ENCODE results near the gene LAMA3.

The LAMA3 gene

GRCh38 chr18:23879126-23879525 is 189.9 kb downstream of the LAMA3 start:
- DNase-seq (ENCODE audit: low read depth), result no peak
- H3K4me3 ChIP-seq (ENCODE audit: low read length), result no peak overlapping the region
- no peak for TF ChIP-seq CTCF (conservative IDR thresholded peaks at IDR 0.05; ENCODE audit: low read depth, low read length)

- TF ChIP-seq CTCF (conservative IDR thresholded peaks at IDR 0.05; ENCODE audit: low read depth, low read length), result no peak
- no peak overlapping the region for H3K4me3 ChIP-seq (ENCODE audit: low read length)
- no peak for DNase-seq (ENCODE audit: low read depth)
These were observed 190.3 kb downstream of the LAMA3 start for GRCh38 chr18:23879544-23879943.

GRCh38 chr18:23879966-23880565 is 190.8 kb downstream of the LAMA3 start:
- no peak for DNase-seq (ENCODE audit: low read depth)
- H3K4me3 ChIP-seq (ENCODE audit: low read length), result no peak overlapping the region
- TF ChIP-seq CTCF (conservative IDR thresholded peaks at IDR 0.05; ENCODE audit: low read depth, low read length), result no peak

- TF ChIP-seq CTCF (conservative IDR thresholded peaks at IDR 0.05; ENCODE audit: low read depth, low read length), result no peak
- H3K4me3 ChIP-seq (ENCODE audit: low read length), result no peak overlapping the region
- no peak for DNase-seq (ENCODE audit: low read depth)
These were observed 191.8 kb downstream of the LAMA3 start for GRCh38 chr18:23880931-23881617.

GRCh38 chr18:23881778-23882177 is 192.5 kb downstream of the LAMA3 start:
- DNase-seq (ENCODE audit: low read depth), result no peak

GRCh38 chr18:23882616-23883276 is 193.5 kb downstream of the LAMA3 start:
- no peak for TF ChIP-seq CTCF (conservative IDR thresholded peaks at IDR 0.05; ENCODE audit: low read depth, low read length)
- H3K4me3 ChIP-seq (ENCODE audit: low read length), result no peak overlapping the region
- DNase-seq (ENCODE audit: low read depth), result no peak

More at GRCh38 chr18:23881778-23882177, 192.5 kb downstream of the LAMA3 start:
- no peak overlapping the region for H3K4me3 ChIP-seq (ENCODE audit: low read length)
- no peak for TF ChIP-seq CTCF (conservative IDR thresholded peaks at IDR 0.05; ENCODE audit: low read depth, low read length)

All from retinal pigment epithelial cell (primary cell).